Gastroesophageal sphincter (tissue), 4 donors: Measurements from ENCODE around the gene PSMB5. TPM values are rescaled to one million over a fixed set of nuclear protein-coding genes. Genes with fewer than 3 reads are reported as not detected.
"Not testable (repeated sequence)": the region's sequence is repeated elsewhere in the genome, so short reads cannot be mapped to it uniquely, and the experiment has no call there.

Experiments used
- ATAC-seq: fragments of 150-250 bp; one replicate; pipeline ENCODE4 v1.9.1; 2016; ENCODE audit warnings: mild to moderate bottlenecking, moderate library complexity
- H3K27ac ChIP-seq, 4 donors: fragments of 200-600 bp; sonication (generic) in 3 of 4; 1 replicate in 3 of 4; 2 replicates in 1 of 4; pipeline ENCODE4 v1.5.1; 2016 to 2019
- H3K27me3 ChIP-seq: fragments of 200-600 bp; sonication (generic); one replicate; pipeline ENCODE4 v1.5.1; 2019
- H3K36me3 ChIP-seq, 2 donors: fragments of 200-600 bp; sonication (generic); one replicate each; pipeline ENCODE4 v1.5.1; 2019; ENCODE audit warnings: control low read depth in 1 of 2
- H3K4me1 ChIP-seq, 3 donors: fragments of 200-600 bp; sonication (generic); 1 replicate in 2 of 3; 2 replicates in 1 of 3; pipeline ENCODE4 v1.5.1; 2016 to 2019; ENCODE audit warnings: control low read depth in 2 of 3
- H3K4me3 ChIP-seq, 2 donors: fragments of 200-600 bp; sonication (generic); one replicate each; pipeline ENCODE4 v1.5.1; 2019; ENCODE audit warnings: mild to moderate bottlenecking in 1 of 2, moderate library complexity in 1 of 2
- H3K9me3 ChIP-seq, 3 donors: fragments of 200-600 bp; sonication (generic); one replicate each; pipeline ENCODE4 v1.5.1; 2017 to 2019; ENCODE audit warnings: control low read depth in 2 of 3
- CTCF ChIP-seq, 4 experiments: fragments of 200-600 bp in 2 of 4; fragments of 450-650 bp in 2 of 4; sonication (generic) in 1 of 4; IDR thresholded peaks; one replicate each; pipeline ENCODE4 v1.5.1; 2017 to 2019; ENCODE audit warnings: antibody characterized with exemption in 4 of 4, mild to moderate bottlenecking in 2 of 4, moderate library complexity in 2 of 4
- EP300 ChIP-seq: sonication (generic); formaldehyde crosslinking; IDR thresholded peaks from one replicate; pipeline ENCODE4 v1.6.1; 2017; ENCODE audit warnings: antibody characterized with exemption, mild to moderate bottlenecking
- POLR2A ChIP-seq, 2 donors: fragments of 450-650 bp; IDR thresholded peaks; one replicate each; pipeline ENCODE4 v1.6.1; 2017; ENCODE audit warnings: antibody characterized with exemption in 2 of 2, mild to moderate bottlenecking in 2 of 2, moderate library complexity in 1 of 2
- POLR2AphosphoS5 ChIP-seq: sonication (generic); formaldehyde crosslinking; IDR thresholded peaks from one replicate; pipeline ENCODE4 v1.6.1; 2017; ENCODE audit warnings: antibody characterized with exemption
- WGBS, 2 donors: methylation state at CpG; one replicate each; pipeline ENCODE4 v1.1.5; 2018; ENCODE audit warnings: low coverage in 1 of 2; 5-methylcytosine and 5-hydroxymethylcytosine counted together
- total RNA-seq, 4 donors: library from RNA; depleted of rRNA; stranded (reverse); fragments of >200 nt; gene quantifications; one replicate each; pipeline ENCODE4 v1.1.0, GENCODE V29; 2016

Gene PSMB5
- total RNA-seq, 4 donors from 2014 or later: 125 to 182 (median 133) TPM

DNA sequence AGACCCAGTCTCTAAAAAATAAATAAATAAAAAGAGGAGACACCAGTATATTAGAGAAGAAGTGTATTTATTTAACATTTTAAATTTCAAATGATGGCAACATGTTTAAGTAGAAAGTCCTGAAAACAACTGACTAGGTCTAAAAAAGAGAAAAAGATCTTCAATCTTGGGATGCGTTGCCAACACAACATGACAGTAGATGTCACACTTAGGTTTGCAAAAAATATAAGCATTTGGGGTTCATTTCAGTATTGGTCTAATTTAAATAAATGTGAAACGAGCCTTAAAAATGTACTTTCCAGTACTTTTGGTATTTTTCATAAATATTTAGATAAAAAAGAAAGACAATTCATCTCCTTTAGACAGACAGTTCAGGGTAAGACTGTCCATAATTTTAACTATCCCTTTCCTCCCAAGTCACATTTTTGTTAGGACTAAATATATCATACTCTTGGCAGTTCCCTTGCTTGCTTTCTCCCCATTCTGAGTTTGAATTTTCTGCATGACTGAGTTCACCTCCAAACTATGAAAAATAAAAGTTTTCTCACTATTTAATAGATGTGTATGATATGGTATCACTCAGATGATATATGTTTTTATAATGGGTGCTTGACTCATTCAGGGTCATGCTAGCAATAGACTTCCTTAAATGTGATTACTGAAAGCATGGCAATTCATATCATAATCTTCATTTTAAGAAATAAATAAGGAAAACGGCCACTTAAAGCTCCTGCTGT is 29.1 kb downstream of the PSMB5 start:
- TF ChIP-seq EP300 (no peak), POLR2AphosphoS5 (no peak), CTCF (IDR thresholded peaks at IDR 0.05) (no peak), POLR2A (IDR thresholded peaks at IDR 0.05) (no peak)
- H3K4me1 ChIP-seq: peaks cover 0 to 26% (median 6%) of the 10 kb centered on the region in 3 donors
- H3K9me3 ChIP-seq: no peaks in the 10 kb centered on the region
- ATAC-seq: no peak
- H3K36me3 ChIP-seq: no peaks in the 10 kb centered on the region
- H3K4me3 ChIP-seq: peak overlapping the region in 1 of 2 donors; percentile 60
- H3K27ac ChIP-seq: peak overlapping the region in 3 of 4 donors; percentile 89 to 95 (median 93)
- 68 to 72% methylated on average over 3 of the region's 3 CpGs for WGBS, 2 donors
- H3K27me3 ChIP-seq: no peaks in the 10 kb centered on the region

DNA sequence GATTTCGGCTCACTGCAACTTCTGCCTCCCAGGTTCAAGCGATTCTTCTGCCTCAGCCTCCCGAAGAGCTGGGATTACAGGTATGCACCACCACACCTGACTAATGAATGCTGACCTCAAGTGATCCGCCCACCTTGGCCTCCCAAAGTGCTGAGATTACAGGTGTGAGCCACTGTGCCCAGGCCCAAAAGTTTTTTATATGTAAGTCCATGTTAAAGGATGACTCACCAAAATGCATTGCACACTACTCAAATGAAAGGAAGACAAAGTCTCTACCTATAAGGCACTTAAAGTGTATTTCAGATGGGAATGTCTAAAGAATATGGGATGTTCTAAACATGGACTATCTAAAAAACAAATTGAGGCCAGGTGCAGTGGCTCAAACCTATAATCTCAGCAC is 30.4 kb downstream of the PSMB5 start:
- H3K27me3 ChIP-seq: not testable (repeated sequence)
- WGBS, 2 donors: 80% methylated on average over 1 of the region's 4 CpGs; no CpG with 5 or more reads in 1 of the 2 donors

GRCh38 chr14:23002592-23002991 is 32.1 kb downstream of the PSMB5 start:
- Histone ChIP-seq H3K27me3 (no peaks in the 10 kb centered on the region), H3K27ac (no peak overlapping the region), H3K4me1 (peaks cover 0 to 12% (median 6%) of the 10 kb centered on the region in 3 donors), H3K9me3 (no peaks in the 10 kb centered on the region), H3K4me3 (no peak overlapping the region), H3K36me3 (peaks cover 0 to 11% of the 10 kb centered on the region in 2 donors)
- no peak for TF ChIP-seq CTCF (IDR thresholded peaks at IDR 0.05)
- TF ChIP-seq POLR2AphosphoS5: no peak
- no peak for TF ChIP-seq EP300
- TF ChIP-seq POLR2A (IDR thresholded peaks at IDR 0.05): no peak
- WGBS, 2 donors: 79 to 100% methylated on average over 1 to 2 of the region's 3 CpGs
- no peak for ATAC-seq

More for the DNA sequence above, 30.4 kb downstream of the PSMB5 start:
- H3K4me1 ChIP-seq: peaks cover 0 to 15% (median 6%) of the 10 kb centered on the region in 3 donors
- ATAC-seq, H3K4me3 ChIP-seq, H3K27ac ChIP-seq, H3K9me3 ChIP-seq, H3K36me3 ChIP-seq: not testable (repeated sequence)

DNA sequence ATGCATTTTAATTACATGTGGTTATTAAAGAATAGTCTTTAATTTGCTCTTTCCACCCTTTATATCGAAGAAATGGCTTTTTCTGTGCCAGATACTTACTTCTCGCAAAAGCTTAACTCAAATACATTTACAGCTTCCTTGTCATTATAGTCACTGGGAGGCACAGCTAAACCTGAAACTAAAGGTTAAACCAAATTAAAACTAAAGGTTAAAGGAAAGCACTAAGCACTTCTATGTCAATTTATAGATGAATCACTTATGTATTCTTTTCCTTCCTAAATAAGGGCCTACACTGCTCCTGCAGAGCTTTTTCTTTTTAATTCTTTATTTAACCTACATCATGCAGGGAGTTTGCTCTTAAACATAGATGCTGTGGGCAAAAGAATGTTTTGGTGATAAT is 33.8 kb downstream of the PSMB5 start:
- Histone ChIP-seq H3K4me1 (no peaks in the 10 kb centered on the region), H3K36me3 (peaks cover 0 to 11% of the 10 kb centered on the region in 2 donors), H3K27me3 (no peaks in the 10 kb centered on the region), H3K4me3 (no peak overlapping the region), H3K27ac (no peak overlapping the region), H3K9me3 (no peaks in the 10 kb centered on the region)
- TF ChIP-seq CTCF (IDR thresholded peaks at IDR 0.05): no peak
- TF ChIP-seq POLR2A (IDR thresholded peaks at IDR 0.05): no peak
- TF ChIP-seq EP300: no peak
- TF ChIP-seq POLR2AphosphoS5: no peak
- 100% methylated on average over 2 of the region's 2 CpGs for WGBS, 2 donors
- ATAC-seq: no peak

DNA sequence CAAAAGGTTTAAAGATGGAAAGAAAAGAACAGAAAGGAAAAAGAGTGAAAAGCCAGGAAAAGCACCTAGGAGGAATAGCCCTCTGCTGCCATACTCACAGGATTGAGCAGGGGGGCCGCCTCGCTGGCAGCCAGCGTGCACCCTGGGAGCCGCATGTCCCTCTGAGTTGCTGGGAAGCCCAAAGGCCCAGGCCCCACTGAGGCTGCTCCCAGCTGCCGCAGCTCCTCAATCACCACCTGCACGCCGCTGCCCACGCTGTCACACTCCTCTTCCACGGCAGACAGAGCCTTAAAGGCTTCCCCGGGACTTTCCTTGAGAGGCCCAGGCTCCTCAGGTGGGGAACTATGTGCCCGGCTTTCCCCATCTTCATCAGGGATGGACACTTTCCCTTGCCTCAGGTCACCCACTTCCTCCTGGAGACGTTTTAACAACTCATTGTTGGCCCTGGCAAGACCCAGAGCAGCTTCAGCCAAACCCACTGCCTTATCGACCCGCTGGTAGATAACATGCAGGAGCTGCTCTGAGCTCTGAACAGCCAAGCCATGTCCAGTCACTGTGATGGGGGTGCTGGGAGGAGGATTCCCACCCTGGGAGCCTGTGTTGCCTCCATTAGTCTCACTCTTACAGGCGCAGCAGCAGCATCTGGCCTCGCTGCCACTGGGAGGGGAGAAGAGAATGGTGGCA is 36.2 kb downstream of the PSMB5 start:
- no peak for ATAC-seq
- H3K27ac ChIP-seq: no peak overlapping the region

More for the DNA sequence above, 36.2 kb downstream of the PSMB5 start:
- no peak for TF ChIP-seq EP300
- TF ChIP-seq POLR2A (IDR thresholded peaks at IDR 0.05): no peak
- Histone ChIP-seq H3K27me3 (no peaks in the 10 kb centered on the region), H3K9me3 (no peaks in the 10 kb centered on the region), H3K4me3 (no peak overlapping the region), H3K4me1 (peaks cover 0 to 6% (median 0%) of the 10 kb centered on the region in 3 donors), H3K36me3 (peaks cover 0 to 11% of the 10 kb centered on the region in 2 donors)
- 83 to 84% methylated on average over 10 of the region's 16 CpGs for WGBS, 2 donors
